PC-9 (cell line): ENCODE measurements around the gene CACHD1.

ENCODE experiments used
- CTCF ChIP-seq: fragments of 200-600 bp; sonication (generic); conservative IDR thresholded peaks from 2 replicates; pipeline ENCODE4 v1.6.1; 2017; ENCODE audit warnings: mixed run types, antibody characterized with exemption, mild to moderate bottlenecking, moderate library complexity
- EZH2 ChIP-seq: fragments of 200-600 bp; sonication (generic); IDR thresholded peaks from 2 replicates; pipeline ENCODE4 v1.8.0; 2017; ENCODE audit warnings: antibody characterized with exemption, low read depth

- TF ChIP-seq CTCF (no peak), EZH2 (no peak)
These were observed 213.5 kb downstream of the CACHD1 start for GRCh38 chr1:64683419-64683818.
